HepG2 (cell line): ENCODE measurements around the gene IRF4. TPM values are rescaled to one million over a fixed set of nuclear protein-coding genes. Genes with fewer than 3 reads are reported as not detected.

Experiments used
- ARHGAP35 ChIP-seq: sonication (generic); formaldehyde crosslinking; IDR thresholded peaks from 2 replicates; pipeline ENCODE4 v1.9.0; 2022; ENCODE audit warnings: mild to moderate bottlenecking, inconsistent platforms, moderate library complexity, missing genetic modification reagents, borderline replicate concordance
- BRF2 ChIP-seq: sonication (generic); formaldehyde crosslinking; IDR thresholded peaks from 2 replicates; pipeline ENCODE4 v1.8.1; 2022; ENCODE audit warnings: mild to moderate bottlenecking, missing genetic modification reagents
- HDAC6 ChIP-seq: fragments of 200-600 bp; sonication (generic); IDR thresholded peaks from 2 replicates; pipeline ENCODE4 v1.7.0; 2017; ENCODE audit warnings: mild to moderate bottlenecking, antibody characterized with exemption, low read length, low read depth
- HOXA3 ChIP-seq: sonication (generic); formaldehyde crosslinking; IDR thresholded peaks from 2 replicates; pipeline ENCODE4 v1.5.0; 2020; ENCODE audit warnings: missing genetic modification reagents
- ISL2 ChIP-seq: sonication (generic); formaldehyde crosslinking; IDR thresholded peaks from 2 replicates; pipeline ENCODE4 v1.5.0; 2020; ENCODE audit warnings: missing genetic modification reagents
- MED13 ChIP-seq: sonication (generic); formaldehyde crosslinking; IDR thresholded peaks from 2 replicates; pipeline ENCODE4 v1.5.0; 2020; ENCODE audit warnings: missing genetic modification reagents
- SCMH1 ChIP-seq: sonication (generic); formaldehyde crosslinking; IDR thresholded peaks from 2 replicates; pipeline ENCODE4 v1.9.0; 2021; ENCODE audit warnings: missing genetic modification reagents, mild to moderate bottlenecking, borderline replicate concordance
- SMAD3 ChIP-seq: sonication (generic); formaldehyde crosslinking; IDR thresholded peaks from 2 replicates; pipeline ENCODE4 v1.4.0; 2020; ENCODE audit warnings: missing genetic modification reagents
- ZFP41 ChIP-seq: sonication (generic); formaldehyde crosslinking; IDR thresholded peaks from 2 replicates; pipeline ENCODE4 v1.4.0; 2020; ENCODE audit warnings: mild to moderate bottlenecking, missing genetic modification reagents, borderline replicate concordance
- ZMYM2 ChIP-seq: sonication (generic); formaldehyde crosslinking; IDR thresholded peaks from 2 replicates; pipeline ENCODE4 v1.8.0; 2022; ENCODE audit warnings: mild to moderate bottlenecking, missing genetic modification reagents
- ZNF280D ChIP-seq: sonication (generic); formaldehyde crosslinking; IDR thresholded peaks from 2 replicates; pipeline ENCODE4 v1.5.1; 2020; ENCODE audit warnings: mild to moderate bottlenecking, missing genetic modification reagents
- ZNF337 ChIP-seq: sonication (generic); formaldehyde crosslinking; IDR thresholded peaks from 2 replicates; pipeline ENCODE4 v1.5.1; 2020; ENCODE audit warnings: missing genetic modification reagents, low read depth, mild to moderate bottlenecking, borderline replicate concordance
- ZNF574 ChIP-seq: sonication (generic); formaldehyde crosslinking; IDR thresholded peaks from 2 replicates; pipeline ENCODE4 v1.4.0; 2020; ENCODE audit warnings: missing genetic modification reagents
- ZNF766 ChIP-seq: sonication (generic); formaldehyde crosslinking; IDR thresholded peaks from 2 replicates; pipeline ENCODE4 v1.5.0; 2020; ENCODE audit warnings: missing genetic modification reagents, borderline replicate concordance
- ZSCAN12 ChIP-seq: sonication (generic); formaldehyde crosslinking; IDR thresholded peaks from 2 replicates; pipeline ENCODE4 v1.9.0; 2021; ENCODE audit warnings: mild to moderate bottlenecking, missing genetic modification reagents
- polyA plus RNA-seq, 8 experiments: library from polyadenylated mRNA; depleted of rRNA in 3 of 8; stranded (reverse) in 7 of 8; unstranded in 1 of 8; fragments of >200 nt; fragmentation: Illumina TruSeq in 4 of 8; extraction: Trizol in 4 of 8; gene quantifications; 2 replicates each; pipeline versions ENCODE4 v1.2.1 to v1.2.3, GENCODE V29; 2011 to 2016; ENCODE audit warnings: low read depth in 4 of 8, missing spikeins in 1 of 8, mixed read lengths in 1 of 8; ENCODE audit not compliant: insufficient read depth in 1 of 8
- total RNA-seq, 5 experiments: library from RNA; depleted of rRNA; stranded (reverse); fragments of >200 nt; fragmentation: Illumina TruSeq; extraction: Trizol; gene quantifications; 2 replicates each; pipeline ENCODE4 v1.2.3, GENCODE V29; 2016; ENCODE audit warnings: low read depth in 1 of 5
- TF ChIP-seq, protein P1 (sequence below): sonication (generic); formaldehyde crosslinking; IDR thresholded peaks from 2 replicates; pipeline ENCODE4 v1.9.0; 2022; ENCODE audit warnings: low read depth, missing genetic modification reagents

IRF4 gene
- total and polyA plus RNA-seq, 2 of the 13 experiments (the other 11 are each of a cell fraction or from before 2014, with no cell fraction given): 0.07 to 0.09 TPM

DNA sequence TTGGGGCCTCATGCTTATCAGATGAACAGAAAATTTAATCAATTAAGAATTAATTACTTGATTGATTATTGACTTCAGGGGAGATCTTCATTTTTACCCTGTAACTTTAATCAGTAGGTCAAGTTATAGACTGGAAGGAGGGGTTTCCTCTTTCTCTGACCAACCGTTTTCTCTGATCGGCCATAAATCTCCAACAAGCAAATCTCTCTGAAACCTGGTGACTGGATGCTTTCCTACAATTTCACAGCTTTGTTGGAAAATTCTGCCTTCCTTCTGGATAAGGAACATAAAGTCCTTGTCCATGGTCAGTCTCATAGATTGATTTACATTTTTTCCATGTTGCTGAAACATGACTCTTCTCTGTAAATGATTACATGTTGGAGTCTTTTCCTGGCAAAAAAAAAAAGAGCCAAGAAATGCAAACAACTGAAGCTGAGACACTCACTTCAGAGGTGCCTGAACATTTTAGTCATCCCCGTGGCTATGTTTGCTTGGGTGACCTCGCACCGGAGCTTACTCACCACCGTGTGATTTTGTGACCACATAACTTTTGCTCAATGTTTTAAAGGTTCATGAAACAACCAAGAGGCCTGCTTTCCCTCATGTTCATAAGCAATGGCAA lies 31.0 kb downstream of the IRF4 start (continued):
- TF ChIP-seq, protein P1, sequence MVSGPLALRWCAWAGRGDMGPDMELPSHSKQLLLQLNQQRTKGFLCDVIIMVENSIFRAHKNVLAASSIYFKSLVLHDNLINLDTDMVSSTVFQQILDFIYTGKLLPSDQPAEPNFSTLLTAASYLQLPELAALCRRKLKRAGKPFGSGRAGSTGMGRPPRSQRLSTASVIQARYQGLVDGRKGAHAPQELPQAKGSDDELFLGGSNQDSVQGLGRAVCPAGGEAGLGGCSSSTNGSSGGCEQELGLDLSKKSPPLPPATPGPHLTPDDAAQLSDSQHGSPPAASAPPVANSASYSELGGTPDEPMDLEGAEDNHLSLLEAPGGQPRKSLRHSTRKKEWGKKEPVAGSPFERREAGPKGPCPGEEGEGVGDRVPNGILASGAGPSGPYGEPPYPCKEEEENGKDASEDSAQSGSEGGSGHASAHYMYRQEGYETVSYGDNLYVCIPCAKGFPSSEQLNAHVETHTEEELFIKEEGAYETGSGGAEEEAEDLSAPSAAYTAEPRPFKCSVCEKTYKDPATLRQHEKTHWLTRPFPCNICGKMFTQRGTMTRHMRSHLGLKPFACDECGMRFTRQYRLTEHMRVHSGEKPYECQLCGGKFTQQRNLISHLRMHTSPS: no peak
- TF ChIP-seq ZNF280D (no peak), ZNF337 (CRISPR knock-in tag) (no peak), HOXA3 (CRISPR knock-in tag) (no peak), ZFP41 (CRISPR knock-in tag) (no peak), ZSCAN12 (CRISPR knock-in tag) (no peak), BRF2 (no peak), ZNF766 (no peak), ARHGAP35 (CRISPR knock-in tag) (no peak), MED13 (no peak), ZMYM2 (CRISPR knock-in tag) (no peak), SMAD3 (CRISPR knock-in tag) (no peak), ZNF574 (CRISPR knock-in tag) (no peak), ISL2 (CRISPR knock-in tag) (0 out of 2 replicates have a peak, but pooled peaks have one; percentile 19), HDAC6 (no peak), SCMH1 (CRISPR knock-in tag) (no peak)
